Measurements from ENCODE around the gene DCAF15. TPM values are rescaled to one million over a fixed set of nuclear protein-coding genes. Genes with fewer than 3 reads are reported as not detected.

DCAF15 gene
- polyA plus RNA-seq, 3 donors = 2.8 to 116 (median 3.4) TPM

GRCh38 chr19:13992025-13992424 lies 39.7 kb downstream of the DCAF15 start:
- peaks cover 0 to 6% (median 0%) of the 10 kb centered on the region in 3 donors for H3K27me3 Mint-ChIP-seq (ENCODE audit: low read depth in 3 of 3)
- peaks cover 3% of the 10 kb centered on the region for H4K20me1 ChIP-seq (ENCODE audit: insufficient read depth, low read length)
- peaks cover 15 to 20% of the 10 kb centered on the region in 2 donors for H3K4me1 ChIP-seq (ENCODE audit: control insufficient read depth in 1 of 2, insufficient read depth in 2 of 2, low read length in 2 of 2)
- H3K27ac Mint-ChIP-seq = peak overlapping the region in 3 of 7 donors; percentile 42 to 79 (median 70)
- H3K9me3 ChIP-seq (replicated peaks in 1 of 2; ENCODE audit: control insufficient read depth in 1 of 2, insufficient read depth in 1 of 2, low read length in 2 of 2) = no peaks in the 10 kb centered on the region
- no peak overlapping the region for H2AFZ ChIP-seq (ENCODE audit: insufficient read depth, low read depth, low read length, poor library complexity, severe bottlenecking)
- no peak overlapping the region for H3K4me3 Mint-ChIP-seq
- H3K4me1 Mint-ChIP-seq = peaks cover 28% of the 10 kb centered on the region
- no peak overlapping the region for H3K27ac ChIP-seq (ENCODE audit: low read depth in 1 of 2, low read length in 2 of 2)
- H3K79me2 ChIP-seq (ENCODE audit: insufficient read depth, low read length) = peaks cover 35% of the 10 kb centered on the region
- no peak for TF ChIP-seq CTCF (IDR thresholded peaks at IDR 0.05)
- H3K4me3 ChIP-seq (replicated peaks in 1 of 3; ENCODE audit: low read depth in 2 of 3, low read length in 3 of 3) = no peak overlapping the region
- no peaks in the 10 kb centered on the region for H3K27me3 ChIP-seq (ENCODE audit: control insufficient read depth in 2 of 2, insufficient read depth in 2 of 2, low read length in 2 of 2)
- DNase-seq = no peak
- H3K9me3 Mint-ChIP-seq = no peaks in the 10 kb centered on the region
- peaks cover 43 to 68% of the 10 kb centered on the region in 2 donors for H3K36me3 Mint-ChIP-seq
- no peak overlapping the region for H3K9ac ChIP-seq (ENCODE audit: insufficient read depth, low read length, poor library complexity, severe bottlenecking)
- H3K4me2 ChIP-seq (replicated peaks; ENCODE audit: extremely low read depth, low read length, poor library complexity, severe bottlenecking) = no peak overlapping the region
- H3K36me3 ChIP-seq (replicated peaks in 1 of 2; ENCODE audit: control insufficient read depth in 1 of 2, insufficient read depth in 2 of 2, low read length in 2 of 2) = peaks cover 33 to 58% of the 10 kb centered on the region in 2 donors
- 100% methylated on average over 6 of the region's 7 CpGs for WGBS (ENCODE audit: insufficient coverage)
- intact Hi-C loops (cut with micrococcal nuclease) = no loop called here

- DNase-seq = no peak
- Histone ChIP-seq H3K4me2 (replicated peaks; ENCODE audit: extremely low read depth, low read length, poor library complexity, severe bottlenecking) (no peak overlapping the region), H3K27me3 (ENCODE audit: control insufficient read depth in 2 of 2, insufficient read depth in 2 of 2, low read length in 2 of 2) (no peaks in the 10 kb centered on the region), H3K4me1 (ENCODE audit: control insufficient read depth in 1 of 2, insufficient read depth in 2 of 2, low read length in 2 of 2) (peaks cover 0 to 3% of the 10 kb centered on the region in 2 donors), H2AFZ (ENCODE audit: insufficient read depth, low read depth, low read length, poor library complexity, severe bottlenecking) (no peak overlapping the region), H3K9ac (ENCODE audit: insufficient read depth, low read length, poor library complexity, severe bottlenecking) (no peak overlapping the region), H3K9me3 (replicated peaks in 1 of 2; ENCODE audit: control insufficient read depth in 1 of 2, insufficient read depth in 1 of 2, low read length in 2 of 2) (no peaks in the 10 kb centered on the region), H3K79me2 (ENCODE audit: insufficient read depth, low read length) (peaks cover 52% of the 10 kb centered on the region), H4K20me1 (ENCODE audit: insufficient read depth, low read length) (peaks cover 7% of the 10 kb centered on the region), H3K27ac (ENCODE audit: low read depth in 1 of 2, low read length in 2 of 2) (peak overlapping the region in 1 of 2 donors; percentile 31), H3K36me3 (replicated peaks in 1 of 2; ENCODE audit: control insufficient read depth in 1 of 2, insufficient read depth in 2 of 2, low read length in 2 of 2) (peaks cover 40 to 75% of the 10 kb centered on the region in 2 donors), H3K4me3 (replicated peaks in 1 of 3; ENCODE audit: low read depth in 2 of 3, low read length in 3 of 3) (no peak overlapping the region)
- Mint-ChIP-seq H3K36me3 (peaks cover 56 to 77% of the 10 kb centered on the region in 2 donors), H3K27ac (peak overlapping the region in 3 of 7 donors; percentile 13 to 68 (median 20)), H3K4me1 (peaks cover 11% of the 10 kb centered on the region), H3K4me3 (no peak overlapping the region), H3K9me3 (peaks cover 0 to under 1% (median 0%) of the 10 kb centered on the region in 7 donors), H3K27me3 (ENCODE audit: low read depth in 3 of 3) (peaks cover 0 to 6% (median 0%) of the 10 kb centered on the region in 3 donors)
- intact Hi-C loops (cut with micrococcal nuclease) = no loop called here
- no peak for TF ChIP-seq CTCF (IDR thresholded peaks at IDR 0.05)
- 95% methylated on average over 17 of the region's 22 CpGs for WGBS (ENCODE audit: insufficient coverage)
Measured at GRCh38 chr19:13993590-13994300, 41.4 kb downstream of the DCAF15 start.
